T-helper 1 cell (primary cell): ENCODE measurements around the gene INSC.
A peak's percentile ranks its signal among the peaks of the same experiment; 100 is the strongest.
"Not testable (repeated sequence)": the region's sequence is repeated elsewhere in the genome, so short reads cannot be mapped to it uniquely, and the experiment has no call there.

Source experiments
- DNase-seq, 5 donors: peaks; one replicate each; pipeline ENCODE4 v3.0.0-alpha.2; 2012 to 2020
- total RNA-seq, 4 donors: gene quantifications; one replicate each; lab custom pipeline; 2026; lab: John Stamatoyannopoulos, UW

Gene INSC
- total RNA-seq, result 0 to 0.27 (median 0) reads per million in 4 donors

GRCh38 chr11:15114501-15115475 lies at the start of gene INSC:
Gene INSC, plus strand, starts transcription at chr11:15114923. Its CDS starts 34,252 bp downstream, at chr11:15149175.
- DNase-seq, result no peak

- DNase-seq, result not testable (repeated sequence)
These were observed 45.0 kb upstream of the INSC start for GRCh38 chr11:15069751-15070150.

- no peak for DNase-seq
These were observed 43.0 kb upstream of the INSC start for GRCh38 chr11:15071556-15072255.

- DNase-seq, result no peak
These were observed 42.1 kb upstream of the INSC start for GRCh38 chr11:15072551-15073143.

- peak in 1 of 5 donors; percentile 10 for DNase-seq
These were observed 41.1 kb upstream of the INSC start, which contains the start of gene CALCB for GRCh38 chr11:15073361-15074205. Gene CALCB, plus strand, starts transcription at chr11:15073593. Its CDS starts 1,126 bp downstream, at chr11:15074719.

- peak; percentile 55 to 87 (median 68) for DNase-seq
These were observed 40.2 kb upstream of the INSC start for GRCh38 chr11:15074206-15075161.

- DNase-seq, result no peak
These were observed 39.6 kb upstream of the INSC start for GRCh38 chr11:15075162-15075526.

- no peak for DNase-seq
These were observed 23.5 kb upstream of the INSC start for GRCh38 chr11:15091175-15091574.

GRCh38 chr11:15091625-15092024 lies 23.1 kb upstream of the INSC start:
- no peak for DNase-seq

GRCh38 chr11:15093432-15093831 lies 21.3 kb upstream of the INSC start:
- no peak for DNase-seq

GRCh38 chr11:15095736-15096228 lies 18.9 kb upstream of the INSC start:
- no peak for DNase-seq

- DNase-seq, result no peak
These were observed 17.3 kb upstream of the INSC start for GRCh38 chr11:15097411-15097810.

- DNase-seq, result no peak
These were observed 15.5 kb upstream of the INSC start for GRCh38 chr11:15099267-15099666.

- peak in 3 of 5 donors; percentile 10 to 31 (median 28) for DNase-seq
These were observed 13.5 kb upstream of the INSC start for GRCh38 chr11:15101072-15101709.

GRCh38 chr11:15104166-15104565 lies 10.6 kb upstream of the INSC start:
- no peak for DNase-seq

- no peak for DNase-seq
These were observed 8.3 kb upstream of the INSC start for GRCh38 chr11:15106201-15106965.

GRCh38 chr11:15107730-15108515 lies 6.8 kb upstream of the INSC start:
- DNase-seq, result no peak

- DNase-seq, result no peak
These were observed 6.1 kb upstream of the INSC start for GRCh38 chr11:15108592-15109130.
